Stimulated activated CD8-positive, alpha-beta memory T cell treated with anti-CD3 and anti-CD28 coated beads, Interleukin-2, amount 100 ng/mL, for 48 hours (primary cell): ENCODE measurements around the gene CDKN2A.

Experiments
- DNase-seq, 2 donors: peaks; one replicate each; pipeline ENCODE4 v3.0.0-alpha.2; 2020; ENCODE audit warnings: low read depth in 2 of 2

Gene CDKN2A

DNA sequence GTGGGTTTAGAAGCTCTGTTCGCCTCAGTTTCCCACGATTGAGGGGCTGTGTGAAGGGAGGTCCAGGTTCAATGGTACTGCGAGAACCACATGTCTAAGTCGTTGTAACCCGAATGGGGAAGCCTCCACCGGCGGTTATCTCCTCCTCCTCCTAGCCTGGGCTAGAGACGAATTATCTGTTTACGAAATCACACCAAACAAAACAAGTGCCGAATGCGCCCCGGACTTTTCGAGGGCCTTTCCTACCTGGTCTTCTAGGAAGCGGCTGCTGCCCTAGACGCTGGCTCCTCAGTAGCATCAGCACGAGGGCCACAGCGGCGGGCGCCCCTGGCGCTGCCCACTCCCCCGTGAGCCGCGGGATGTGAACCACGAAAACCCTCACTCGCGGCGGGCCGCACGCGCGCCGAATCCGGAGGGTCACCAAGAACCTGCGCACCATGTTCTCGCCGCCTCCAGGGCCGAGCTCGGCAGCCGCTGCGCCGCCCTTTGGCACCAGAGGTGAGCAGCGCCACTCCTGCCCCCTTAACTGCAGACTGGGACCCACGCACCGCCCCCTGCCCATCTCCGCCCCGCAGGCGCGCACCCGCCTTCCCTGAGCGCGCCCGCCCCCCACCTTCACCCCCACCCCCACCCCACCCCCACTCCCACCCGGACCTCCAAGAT lies at the start of gene CDKN2A:
CDKN2A (minus strand) TSS at position 500 of the 663 bp plus-strand sequence.
- peak in 1 of 2 donors; percentile 39 for DNase-seq

GRCh38 chr9:22043928-22044327 lies 49.7 kb upstream of the CDKN2A start:
- DNase-seq, result no peak

- no peak for DNase-seq
These were observed 47.6 kb upstream of the CDKN2A start for GRCh38 chr9:22041775-22042174.

DNA sequence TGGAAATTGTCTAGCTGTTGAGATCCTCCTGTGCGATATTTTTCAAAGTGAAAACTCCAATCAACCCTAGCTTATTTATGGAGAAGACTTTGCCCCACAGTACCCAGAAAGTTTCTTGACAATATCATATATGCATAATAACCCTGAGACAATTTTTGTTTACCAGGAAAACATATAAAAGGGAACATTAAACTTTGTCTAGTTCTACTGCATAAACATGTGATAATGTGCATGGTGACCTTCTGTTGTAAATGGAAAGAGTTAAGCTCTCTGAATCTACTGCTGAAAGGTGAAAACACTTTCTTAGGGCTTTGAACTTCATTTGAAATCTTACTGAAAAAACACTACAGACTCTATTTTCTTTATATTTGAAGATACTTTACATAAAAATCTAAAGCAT lies 47.2 kb upstream of the CDKN2A start:
- DNase-seq, result no peak

- DNase-seq, result no peak
These were observed 46.6 kb upstream of the CDKN2A start for GRCh38 chr9:22040760-22041159.

GRCh38 chr9:22039258-22039657 lies 45.1 kb upstream of the CDKN2A start:
- DNase-seq, result no peak

DNA sequence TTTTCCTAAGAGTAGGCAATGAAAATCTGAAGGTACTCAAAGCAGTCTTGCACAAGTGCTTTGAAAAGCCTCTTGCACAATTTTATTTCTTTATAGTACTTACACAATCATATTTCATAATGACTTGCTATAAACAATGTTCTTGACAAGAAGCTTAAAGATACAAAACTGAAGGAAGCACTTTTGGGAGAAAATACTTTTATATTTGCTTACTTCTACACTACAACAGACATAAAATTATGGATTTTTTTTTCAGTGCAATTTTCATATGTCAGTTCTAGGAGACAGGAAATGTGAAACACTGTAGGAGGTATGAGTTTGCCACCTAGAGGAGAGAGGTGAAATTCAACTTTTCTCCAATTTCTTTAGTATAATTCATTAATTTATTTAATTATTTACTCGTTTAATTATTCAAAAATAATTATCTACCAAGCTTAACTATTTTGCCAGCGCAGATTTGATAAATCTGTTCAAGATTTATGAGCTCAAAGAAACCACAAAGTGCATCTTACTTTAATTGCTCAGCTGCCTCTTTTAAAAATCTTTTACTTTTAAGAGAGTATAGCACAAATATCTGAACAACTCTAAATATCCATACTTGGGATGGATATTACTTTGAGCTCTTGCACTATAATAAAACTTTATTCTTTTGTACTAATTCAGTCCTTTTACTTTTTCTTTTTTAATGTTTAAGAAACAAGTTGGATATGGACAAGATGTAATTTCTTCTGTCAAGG lies 43.9 kb upstream of the CDKN2A start:
- DNase-seq, result no peak

DNA sequence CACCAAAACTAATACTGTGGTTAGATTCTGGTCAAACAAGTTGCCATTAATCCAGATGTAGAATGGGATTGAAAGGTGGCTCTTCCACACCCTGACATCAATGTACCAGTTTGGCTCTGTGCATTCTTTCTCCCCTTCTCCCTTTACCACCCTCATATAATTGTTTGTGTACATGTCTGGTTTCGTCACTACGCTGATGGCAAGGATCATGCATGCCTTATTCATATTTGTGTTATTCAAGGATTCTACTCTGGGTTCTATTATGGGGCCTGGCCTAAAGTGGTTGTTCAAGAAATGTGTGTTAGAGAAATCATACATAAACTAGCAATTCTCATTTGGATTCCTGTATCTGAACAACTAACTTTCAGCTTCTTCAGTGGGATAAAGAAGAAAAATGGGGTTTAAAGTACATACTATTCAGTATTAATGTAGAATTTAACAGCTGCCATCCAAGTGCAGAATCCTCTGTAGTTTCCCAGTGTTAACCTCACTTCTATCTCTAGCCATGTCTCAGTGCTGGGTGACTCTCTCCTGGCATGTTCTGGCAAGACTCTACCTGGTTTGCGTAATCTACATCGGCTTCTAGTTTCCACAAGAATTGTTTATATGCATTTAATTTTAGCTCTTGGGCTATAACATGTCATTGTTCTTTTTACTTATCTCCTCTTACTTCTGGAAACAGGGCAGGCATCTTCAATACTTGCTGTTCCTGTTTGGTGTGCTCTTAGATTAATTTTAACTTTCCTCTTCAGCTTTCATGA lies 42.9 kb upstream of the CDKN2A start:
- DNase-seq, result no peak

DNA sequence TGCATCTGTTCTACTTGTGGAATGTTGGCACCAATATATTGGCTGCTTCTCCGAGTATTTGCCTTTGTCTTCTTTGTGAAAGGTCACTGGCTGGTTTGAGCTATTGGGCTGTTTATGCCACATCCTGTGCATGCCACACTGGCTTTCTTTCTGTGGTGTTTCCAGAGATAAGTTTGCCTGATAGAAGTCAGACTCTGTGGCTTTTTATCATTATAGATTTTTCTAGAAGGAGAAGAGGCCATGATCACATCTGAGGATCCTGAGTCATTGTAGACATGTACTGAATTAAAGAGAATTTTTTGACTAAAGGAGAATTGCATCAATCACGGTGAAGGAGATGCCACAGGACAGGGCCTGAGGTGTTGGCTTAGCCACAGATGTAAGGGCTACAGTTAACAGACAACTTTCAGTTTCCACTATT lies 41.4 kb upstream of the CDKN2A start:
- no peak for DNase-seq

- no peak for DNase-seq
These were observed 38.9 kb upstream of the CDKN2A start for GRCh38 chr9:22033012-22033630.

DNA sequence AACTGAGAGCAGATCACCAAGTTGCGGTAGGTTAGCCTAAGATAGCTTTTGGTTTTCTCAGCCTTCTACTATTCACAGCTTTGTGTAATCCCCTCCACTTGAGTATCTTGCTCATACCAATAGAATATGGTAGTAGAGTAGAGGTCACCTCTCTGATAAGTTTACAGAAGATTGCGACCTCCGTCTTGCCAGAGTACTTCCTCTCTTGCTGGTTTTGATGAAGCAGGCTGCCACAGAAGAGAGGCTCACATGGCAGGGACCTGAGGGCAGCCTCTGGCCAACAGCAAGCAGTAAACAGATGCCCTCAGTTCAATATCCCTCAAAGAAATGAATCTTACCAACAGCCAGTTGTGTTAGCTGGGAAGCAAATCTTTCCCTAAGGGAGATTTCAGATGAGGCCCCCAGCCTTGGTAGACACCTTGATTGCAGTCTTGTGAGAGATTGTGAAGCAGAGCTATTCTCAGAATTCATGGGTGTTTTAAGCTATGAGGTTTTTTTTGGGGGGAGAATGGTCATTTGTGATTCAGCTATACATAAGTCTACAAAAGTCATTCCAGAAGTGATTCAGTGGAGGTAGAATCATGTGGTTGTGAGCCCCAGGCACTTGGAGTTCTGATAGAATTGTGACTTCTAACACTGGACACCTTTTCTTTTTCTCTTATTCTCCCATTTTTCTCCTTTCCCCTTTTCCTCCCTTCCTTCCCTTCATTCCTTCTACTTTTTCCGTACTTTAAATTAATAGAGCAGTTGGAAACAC lies 37.6 kb upstream of the CDKN2A start:
- DNase-seq, result no peak

DNA sequence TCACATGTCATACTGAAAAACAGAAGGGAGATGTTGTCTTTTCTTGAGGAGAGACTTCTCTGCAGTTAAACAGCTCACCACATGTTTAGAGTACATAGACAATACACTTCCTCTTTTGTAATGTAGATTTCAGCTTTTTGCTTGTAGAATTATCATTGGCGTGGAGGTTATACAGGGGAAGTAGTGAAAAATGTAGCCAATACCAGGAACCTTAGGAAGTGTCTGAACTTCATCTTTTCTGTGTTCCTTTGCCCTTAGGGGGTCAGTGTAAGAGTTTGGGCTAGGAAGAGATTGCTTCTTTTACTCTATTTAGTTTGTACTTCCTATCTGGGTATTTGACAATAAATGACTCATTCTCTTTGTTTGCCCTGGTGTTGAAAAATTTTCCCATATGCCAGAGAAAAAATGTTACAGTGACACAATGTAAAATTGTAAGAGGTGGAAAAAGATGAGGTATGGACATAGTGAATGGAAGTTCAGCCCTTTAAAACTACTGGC lies 36.0 kb upstream of the CDKN2A start:
- no peak for DNase-seq

- DNase-seq, result no peak
These were observed 35.0 kb upstream of the CDKN2A start for GRCh38 chr9:22029231-22029630.

GRCh38 chr9:22028394-22028793 lies 34.2 kb upstream of the CDKN2A start:
- DNase-seq, result no peak

DNA sequence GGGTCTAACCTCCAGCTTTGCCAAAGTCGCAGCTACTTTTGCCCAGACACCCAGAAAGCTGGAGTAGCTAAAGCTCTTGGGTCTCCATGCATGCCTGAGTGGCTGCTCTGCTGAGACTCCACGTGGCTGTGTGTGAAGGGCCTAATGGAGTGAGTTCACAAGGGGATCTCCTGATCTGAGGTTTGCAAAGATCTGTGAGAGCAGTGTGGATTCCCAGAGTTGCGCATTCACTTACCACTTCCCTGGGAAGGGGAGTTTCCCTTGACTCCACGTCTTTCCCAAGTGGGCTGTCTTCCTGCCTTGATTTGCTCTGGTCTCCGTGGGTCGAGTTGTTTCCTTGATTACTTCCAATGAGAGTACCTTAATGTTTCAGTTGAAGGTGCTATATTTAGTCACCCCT lies 32.5 kb upstream of the CDKN2A start:
- DNase-seq, result no peak

GRCh38 chr9:22022396-22022795 lies 28.2 kb upstream of the CDKN2A start:
- no peak for DNase-seq

DNA sequence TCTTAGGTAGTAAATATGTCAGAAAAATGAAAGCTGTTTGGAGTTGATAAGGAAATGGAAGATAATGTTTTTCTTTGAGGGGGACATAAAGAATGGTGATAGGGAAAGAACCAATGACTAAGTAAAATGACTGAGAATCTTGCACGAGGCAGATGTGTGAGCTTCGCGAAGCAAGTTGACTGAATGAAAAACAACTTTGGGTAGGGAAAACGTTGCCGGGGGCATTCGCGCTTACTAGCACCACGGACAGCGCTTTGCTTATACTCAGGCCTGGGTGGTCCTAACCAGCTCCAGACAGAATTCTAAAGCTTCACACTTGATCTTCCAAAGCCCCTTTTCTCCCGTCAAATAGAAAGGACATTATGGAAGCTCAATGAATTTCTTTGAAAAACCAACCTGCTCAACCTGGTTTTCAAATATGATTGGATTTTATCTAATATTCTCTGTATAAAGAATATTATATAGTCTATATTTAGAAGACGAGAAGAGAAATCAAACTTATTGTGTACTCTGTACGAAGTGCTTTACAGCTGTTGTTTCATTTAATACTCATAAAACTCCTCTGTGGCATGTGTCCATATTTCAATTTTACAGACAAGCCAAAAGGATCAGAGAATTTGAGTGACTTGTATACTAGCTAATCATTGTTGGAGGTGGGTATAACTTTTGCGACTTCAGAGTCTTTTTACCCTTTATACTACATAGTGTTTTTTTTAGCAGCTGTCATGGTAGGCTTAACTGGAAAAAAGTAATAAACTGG lies 16.9 kb upstream of the CDKN2A start:
- no peak for DNase-seq

DNA sequence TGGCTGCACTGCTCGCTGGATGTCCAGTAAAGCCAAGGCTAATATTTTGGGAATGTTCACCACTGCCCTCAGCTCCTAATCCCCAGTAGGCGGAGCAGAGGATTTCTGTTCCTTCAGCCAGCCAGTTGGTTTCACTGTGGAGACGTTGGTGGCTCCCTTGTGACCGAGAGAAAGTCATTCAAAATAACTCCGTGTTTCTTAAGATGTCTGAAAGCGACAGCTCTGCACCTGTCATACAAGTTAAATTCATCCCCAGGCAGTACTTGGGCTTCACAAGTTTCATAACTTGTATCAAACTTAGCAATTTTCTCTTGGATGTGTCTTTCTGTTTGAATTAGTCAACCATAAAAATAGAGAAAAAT lies 15.3 kb upstream of the CDKN2A start:
- no peak for DNase-seq

- DNase-seq, result peak; percentile 66 to 76
These were observed 14.7 kb upstream of the CDKN2A start, which contains the start of gene CDKN2B for GRCh38 chr9:22008717-22009505. Gene CDKN2B, minus strand, starts transcription at chr9:22009305. Its CDS starts 352 bp downstream, at chr9:22008953.

DNA sequence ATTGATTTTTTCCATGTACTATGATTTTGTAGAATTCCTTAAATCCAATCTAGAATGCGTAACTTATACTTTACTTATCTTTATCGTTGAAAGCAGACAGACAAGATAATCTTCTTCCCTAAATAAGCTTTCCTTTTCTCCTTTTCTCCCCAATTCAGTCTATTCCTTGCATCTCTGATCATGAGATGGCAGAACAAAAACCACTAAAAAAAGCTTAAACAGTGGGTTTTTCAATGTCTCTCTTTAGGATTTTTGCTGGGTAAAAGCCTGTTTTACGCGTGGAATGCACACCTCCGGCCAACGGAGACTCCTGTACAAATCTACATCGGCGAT lies 14.2 kb upstream of the CDKN2A start:
- DNase-seq, result no peak
